GM21447 (cell line): Measurements from ENCODE around the gene SLC7A6OS.

Experiments
- ATAC-seq: cut with Tn5 transposase; IDR thresholded peaks from one replicate; pipeline ENCODE4 v1.9.1; 2021; ENCODE audit not compliant: unreplicated experiment

Gene SLC7A6OS

DNA sequence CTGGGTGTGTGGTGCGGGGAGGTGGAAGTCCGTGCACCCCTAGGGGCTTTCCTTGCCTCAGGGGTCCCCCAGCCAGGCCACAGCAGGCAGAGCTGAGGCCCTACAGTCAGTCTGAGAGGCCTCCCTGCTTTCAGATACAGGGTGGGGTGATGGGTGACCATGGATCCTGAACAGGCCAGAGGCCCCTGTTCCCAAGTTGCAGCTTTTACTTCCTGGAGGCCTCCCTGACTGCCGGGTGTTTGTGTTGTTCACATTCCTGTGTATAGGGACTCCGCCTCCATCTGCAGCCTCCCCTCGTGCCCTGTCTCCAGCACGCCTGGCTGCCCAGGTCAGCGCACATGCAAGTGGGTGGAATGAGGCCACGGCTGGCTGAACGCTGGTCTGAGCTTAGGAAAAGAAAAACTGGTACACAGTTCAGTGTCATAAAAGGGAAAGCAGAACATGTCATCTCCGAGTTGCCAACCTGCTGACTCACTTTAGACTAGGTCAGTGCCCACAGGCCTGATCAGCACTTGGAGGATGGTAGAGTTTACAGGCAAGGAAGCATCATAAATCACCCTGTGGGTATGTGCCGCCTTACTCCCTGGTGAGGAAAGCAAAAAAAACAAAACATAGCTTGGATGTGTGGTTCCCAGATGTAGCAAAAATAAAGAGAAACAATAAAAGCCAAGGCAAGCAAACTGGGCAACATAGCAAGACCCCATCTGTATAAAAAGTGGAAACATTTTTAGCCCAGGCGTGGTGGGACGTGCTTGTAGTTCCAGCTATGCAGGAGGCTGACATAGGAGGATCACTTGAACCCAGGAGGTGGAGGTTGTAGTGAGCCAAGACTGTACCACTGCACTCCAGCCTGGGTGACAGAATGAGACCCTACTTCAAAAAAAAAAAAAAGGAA, 52.6 kb downstream of the SLC7A6OS start:
- peak; percentile 38 for ATAC-seq

GRCh38 chr16:68257251-68257905, 53.4 kb downstream of the SLC7A6OS start:
- ATAC-seq: peak; percentile 53

GRCh38 chr16:68255712-68256111, 55.0 kb downstream of the SLC7A6OS start:
- ATAC-seq: no peak

GRCh38 chr16:68253721-68254120, 57.0 kb downstream of the SLC7A6OS start:
- no peak for ATAC-seq

- ATAC-seq: no peak
These were observed 58.4 kb downstream of the SLC7A6OS start for GRCh38 chr16:68252383-68252782.

DNA sequence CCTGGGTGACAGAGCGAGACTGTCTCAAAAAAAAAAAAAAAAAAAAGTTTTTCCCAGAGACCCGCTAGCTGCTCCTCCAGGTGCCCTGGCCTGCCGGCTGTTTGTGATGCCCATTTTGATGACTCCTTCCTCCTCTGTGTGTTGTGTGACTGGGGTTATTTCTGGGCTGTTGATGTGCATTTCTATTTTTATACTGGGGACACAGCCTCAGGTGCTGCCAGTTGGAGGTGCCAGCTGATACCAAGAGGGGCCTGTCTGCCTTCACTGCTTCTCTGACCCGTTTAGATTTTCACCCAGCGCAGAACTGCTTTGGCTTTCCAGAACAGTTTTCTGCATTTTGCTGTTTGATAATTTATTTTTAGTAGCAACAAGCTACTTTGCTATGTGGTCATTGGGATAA, 58.9 kb downstream of the SLC7A6OS start:
- ATAC-seq: no peak

- ATAC-seq: no peak
These were observed 59.8 kb downstream of the SLC7A6OS start for GRCh38 chr16:68250951-68251350.

- no peak for ATAC-seq
These were observed 61.4 kb downstream of the SLC7A6OS start for GRCh38 chr16:68249371-68249770.
